IMR-90 (cell line): ENCODE measurements around the gene TSPEAR. TPM values are rescaled to one million over a fixed set of nuclear protein-coding genes. Genes with fewer than 3 reads are reported as not detected.

Experiments used
- ATAC-seq: fragments of 200-7000 bp; cut with Tn5 transposase; 2 replicates; pipeline ENCODE4 v1.9.1; 2020; ENCODE audit warnings: low read depth, mild to moderate bottlenecking, moderate library complexity
- BruUV-seq: library from RNA; stranded (reverse); fragments of 400-500 nt; replicated peaks from 2 replicates; lab custom pipeline; 2021; lab: Mats Ljungman, UMichigan
- CTCF ChIA-PET: fragments of 300-600 bp; formaldehyde crosslinking; extraction: SDS; loops from one replicate; lab custom pipeline; 2021; ENCODE audit warnings: antibody characterized with exemption; lab: Yijun Ruan, JAX
- POLR2A ChIA-PET: fragments of 300-600 bp; sonication (Branson Sonifier 250); formaldehyde crosslinking; loops from one replicate; lab custom pipeline; 2022; ENCODE audit warnings: antibody characterized with exemption; ENCODE audit not compliant: unreplicated experiment; lab: Charles Lee
- DNase-seq: peaks from one replicate; pipeline ENCODE4 v3.0.0; 2013
- H2AFZ ChIP-seq: replicated peaks from 2 replicates; pipeline ENCODE3; 2013; ENCODE audit warnings: low read length, mild to moderate bottlenecking; ENCODE audit not compliant: poor library complexity
- H2AK5ac ChIP-seq: 2 replicates; pipeline ENCODE4 v1.6.1; 2013; ENCODE audit warnings: low read depth, low read length, inconsistent platforms
- H2AK9ac ChIP-seq: replicated peaks from 2 replicates; pipeline ENCODE3; 2013; ENCODE audit warnings: mild to moderate bottlenecking, low read depth, low read length, moderate library complexity; ENCODE audit not compliant: poor library complexity
- H2BK120ac ChIP-seq: 2 replicates; pipeline ENCODE4 v1.6.1; 2013; ENCODE audit warnings: low read depth, low read length, inconsistent platforms
- H2BK15ac ChIP-seq: 3 replicates; pipeline ENCODE4 v1.6.1; 2013; ENCODE audit warnings: low read depth, low read length, inconsistent platforms
- H2BK20ac ChIP-seq: 2 replicates; pipeline ENCODE4 v1.6.1; 2013; ENCODE audit warnings: low read depth, mild to moderate bottlenecking, inconsistent platforms, low read length, moderate library complexity
- H2BK5ac ChIP-seq: 2 replicates; pipeline ENCODE4 v1.6.1; 2013; ENCODE audit warnings: mild to moderate bottlenecking, low read depth, low read length, inconsistent platforms; ENCODE audit not compliant: poor library complexity, severe bottlenecking
- H3K14ac ChIP-seq: replicated peaks from 2 replicates; pipeline ENCODE4 v1.6.1; 2013; ENCODE audit warnings: low read depth, low read length, inconsistent platforms
- H3K18ac ChIP-seq: 2 replicates; pipeline ENCODE4 v1.6.1; 2013; ENCODE audit warnings: low read depth, low read length, control low read depth
- H3K23ac ChIP-seq: 2 replicates; pipeline ENCODE4 v1.6.1; 2013; ENCODE audit warnings: low read depth, low read length, inconsistent platforms
- H3K27ac ChIP-seq: 2 replicates; pipeline ENCODE4 v1.5.1; 2013; ENCODE audit warnings: mild to moderate bottlenecking, control low read depth, low read length; ENCODE audit not compliant: insufficient read depth
- H3K27me3 ChIP-seq: 2 replicates; pipeline ENCODE4 v1.6.1; 2013; ENCODE audit warnings: low read length; ENCODE audit not compliant: control insufficient read depth, insufficient read depth
- H3K36me3 ChIP-seq: 2 replicates; pipeline ENCODE4 v1.6.1; 2013; ENCODE audit warnings: low read length, mixed read lengths; ENCODE audit not compliant: control insufficient read depth, insufficient read depth
- H3K4ac ChIP-seq: 2 replicates; pipeline ENCODE4 v1.6.1; 2013; ENCODE audit warnings: low read depth, low read length, inconsistent platforms
- H3K4me1 ChIP-seq: 2 replicates; pipeline ENCODE4 v1.6.1; 2013; ENCODE audit warnings: low read length, mixed read lengths; ENCODE audit not compliant: control insufficient read depth, insufficient read depth
- H3K4me2 ChIP-seq: 2 replicates; pipeline ENCODE4 v1.6.1; 2013; ENCODE audit warnings: low read depth, mild to moderate bottlenecking, control low read depth, low read length, moderate library complexity
- H3K4me3 ChIP-seq: 2 replicates; pipeline ENCODE4 v1.5.1; 2013; ENCODE audit warnings: low read depth, mild to moderate bottlenecking, control low read depth, low read length, moderate library complexity; ENCODE audit not compliant: insufficient read depth
- H3K56ac ChIP-seq: 2 replicates; pipeline ENCODE4 v1.6.1; 2013; ENCODE audit warnings: low read length, inconsistent platforms; ENCODE audit not compliant: insufficient read depth; ENCODE audit errors: extremely low read depth
- H3K79me1 ChIP-seq, 2 experiments: 2 replicates each; pipeline ENCODE4 v1.6.1; 2013; ENCODE audit warnings: low read length in 2 of 2, inconsistent platforms in 1 of 2, low read depth in 1 of 2
- H3K9ac ChIP-seq: 2 replicates; pipeline ENCODE4 v1.6.1; 2013; ENCODE audit warnings: low read depth, low read length, control low read depth
- H3K9me1 ChIP-seq: 2 replicates; pipeline ENCODE4 v1.6.1; 2013; ENCODE audit warnings: low read length, inconsistent platforms; ENCODE audit not compliant: insufficient read depth
- H3K9me3 ChIP-seq: 2 replicates; pipeline ENCODE4 v1.6.1; 2013; ENCODE audit warnings: low read length; ENCODE audit not compliant: control insufficient read depth, insufficient read depth
- H4K20me1 ChIP-seq: 2 replicates; pipeline ENCODE4 v1.6.1; 2013; ENCODE audit warnings: low read length, inconsistent platforms; ENCODE audit not compliant: insufficient read depth
- H4K5ac ChIP-seq: 2 replicates; pipeline ENCODE4 v1.6.1; 2013; ENCODE audit warnings: mild to moderate bottlenecking, low read depth, low read length, control low read depth
- H4K8ac ChIP-seq, 2 experiments: 2 replicates each; pipeline ENCODE4 v1.6.1; 2013; ENCODE audit warnings: low read depth in 2 of 2, low read length in 2 of 2, control low read depth in 1 of 2, inconsistent platforms in 1 of 2
- H4K91ac ChIP-seq: 2 replicates; pipeline ENCODE4 v1.6.1; 2013; ENCODE audit warnings: low read depth, low read length, inconsistent platforms; ENCODE audit not compliant: insufficient read depth
- BHLHE40 ChIP-seq: fragments of 150-350 bp; IDR thresholded peaks from 2 replicates; pipeline ENCODE4 v1.6.1; 2016; ENCODE audit warnings: mild to moderate bottlenecking, low read depth, low read length
- CEBPB ChIP-seq: IDR thresholded peaks from 2 replicates; pipeline ENCODE4 v1.6.1; 2012; ENCODE audit warnings: low read depth, low read length, improper control_type of control experiment
- CHD1 ChIP-seq: IDR thresholded peaks from 2 replicates; pipeline ENCODE4 v1.6.1; 2012; ENCODE audit warnings: low read depth, low read length, improper control_type of control experiment
- FOS ChIP-seq: fragments of 150-350 bp; IDR thresholded peaks from 2 replicates; pipeline ENCODE4 v1.6.1; 2016; ENCODE audit warnings: low read depth, low read length
- MAFK ChIP-seq: IDR thresholded peaks from 2 replicates; pipeline ENCODE4 v1.6.1; 2012; ENCODE audit warnings: low read depth, low read length, improper control_type of control experiment
- MAZ ChIP-seq: IDR thresholded peaks from 2 replicates; pipeline ENCODE4 v1.6.1; 2012; ENCODE audit warnings: low read depth, mild to moderate bottlenecking, low read length, improper control_type of control experiment, moderate library complexity, borderline replicate concordance
- MXI1 ChIP-seq: IDR thresholded peaks from 2 replicates; pipeline ENCODE4 v1.6.1; 2012; ENCODE audit warnings: low read depth, mild to moderate bottlenecking, low read length, moderate library complexity, borderline replicate concordance
- NFE2L2 ChIP-seq: fragments of 150-350 bp; IDR thresholded peaks from 2 replicates; pipeline ENCODE4 v1.6.1; 2016; ENCODE audit warnings: low read depth, mild to moderate bottlenecking, low read length
- POLR2A ChIP-seq: IDR thresholded peaks from 2 replicates; pipeline ENCODE4 v1.6.1; 2012; ENCODE audit warnings: mild to moderate bottlenecking, low read depth, low read length
- RAD21 ChIP-seq: IDR thresholded peaks from 2 replicates; pipeline ENCODE4 v1.6.1; 2012; ENCODE audit warnings: low read length, improper control_type of control experiment
- RCOR1 ChIP-seq: IDR thresholded peaks from 2 replicates; pipeline ENCODE4 v1.6.1; 2012; ENCODE audit warnings: mild to moderate bottlenecking, low read length, improper control_type of control experiment; ENCODE audit not compliant: insufficient replicate concordance
- RFX5 ChIP-seq: IDR thresholded peaks from 2 replicates; pipeline ENCODE4 v1.8.0; 2012; ENCODE audit warnings: low read depth, mild to moderate bottlenecking, low read length, moderate library complexity
- SMC3 ChIP-seq: fragments of 150-350 bp; IDR thresholded peaks from 2 replicates; pipeline ENCODE4 v1.6.1; 2016; ENCODE audit warnings: low read depth, mild to moderate bottlenecking, antibody characterized with exemption, low read length, moderate library complexity
- WGBS, 2 experiments: methylation state at CpG; one replicate each; pipeline versions ENCODE4 v1.1.5 to v1.1.7; 2013; ENCODE audit warnings: missing lambda C conversion rate in 2 of 2; ENCODE audit not compliant: insufficient read length in 1 of 2; ENCODE audit errors: extremely low coverage in 2 of 2; 5-methylcytosine and 5-hydroxymethylcytosine counted together
- dilution Hi-C: fragments of 300-500 bp; cut with HindIII; formaldehyde crosslinking; loops from one replicate; pipeline ENCODE4 v1.14.3; 2018; ENCODE audit warnings: low sequenced_read_pairs; ENCODE audit not compliant: unreplicated experiment
- in situ Hi-C: fragments of 300-500 bp; cut with MboI; formaldehyde crosslinking; loops from 3 replicates; pipeline ENCODE4 v1.14.3; 2019; ENCODE audit warnings: low sequenced_read_pairs, inconsistent platforms, mixed read lengths
- intact Hi-C: fragments of 100-400 bp; cut with micrococcal nuclease; formaldehyde crosslinking; loops from 2 replicates; pipeline ENCODE4 v1.10.0; 2022
- polyA plus RNA-seq, 3 experiments: library from polyadenylated mRNA; depleted of rRNA; stranded (reverse); fragments of >200 nt; gene quantifications; 2 replicates each; pipeline ENCODE4 v1.2.3, GENCODE V29; 2012; ENCODE audit warnings: low replicate concordance in 1 of 3
- total RNA-seq: library from RNA; depleted of rRNA; stranded (reverse); fragments of >200 nt; gene quantifications from 2 replicates; pipeline ENCODE4 v1.2.3, GENCODE V29; 2012
- TF ChIP-seq, protein P1 (sequence below): fragments of 150-350 bp; IDR thresholded peaks from 2 replicates; pipeline ENCODE4 v1.6.1; 2016; ENCODE audit warnings: low read depth, mild to moderate bottlenecking, low read length, moderate library complexity, borderline replicate concordance
- TF ChIP-seq, protein P2 (sequence below): conservative IDR thresholded peaks from 2 replicates; pipeline ENCODE4 v1.5.1; 2012; ENCODE audit warnings: mild to moderate bottlenecking, low read depth, low read length, improper control_type of control experiment

Gene TSPEAR
- total and polyA plus RNA-seq, 2 of the 4 experiments (the other 2 are of a cell fraction), result not detected

DNA sequence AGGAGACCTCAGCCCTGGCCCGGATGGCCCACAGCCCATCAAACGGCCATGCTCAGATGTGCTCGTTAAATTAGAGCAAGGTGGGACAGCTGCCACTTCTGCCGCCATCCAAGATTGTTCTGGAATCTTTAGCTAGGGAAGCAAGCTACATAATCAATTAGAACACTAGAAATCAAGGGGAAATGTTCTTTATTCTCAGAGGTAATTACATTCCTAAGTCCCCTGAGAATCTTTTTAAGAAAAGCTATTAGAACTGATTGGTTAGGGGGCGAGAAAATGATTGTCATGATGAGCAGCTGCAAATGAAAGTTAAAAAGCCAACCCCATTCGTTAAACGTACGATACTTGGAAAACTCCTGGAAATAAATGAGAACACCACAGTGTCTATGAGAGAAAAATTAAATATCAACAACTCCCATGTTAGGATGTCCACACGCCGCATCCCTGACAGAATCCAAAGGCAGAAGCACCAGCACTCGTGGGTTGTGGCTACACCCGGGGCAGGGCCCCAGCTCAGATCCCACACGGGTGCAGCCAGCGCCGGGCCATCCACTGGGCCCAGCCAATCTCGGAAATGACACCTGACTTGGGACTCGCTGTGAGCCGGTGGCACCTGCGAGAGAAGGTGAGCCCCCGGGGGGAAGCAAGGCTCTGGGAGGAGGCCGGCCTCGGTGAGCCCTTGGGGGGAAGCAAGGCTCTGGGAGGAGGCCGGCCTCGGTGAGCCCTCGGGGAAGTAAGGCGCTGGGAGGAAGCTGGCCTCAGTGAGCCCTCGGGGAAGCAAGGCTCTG is 209.0 kb downstream of the TSPEAR start:
- H3K27me3 ChIP-seq, result peaks cover 33% of the 10 kb centered on the region
- H2BK15ac ChIP-seq, result no peak overlapping the region
- POLR2A ChIA-PET, result no interaction called here
- DNase-seq (no peak), ATAC-seq (no peak)
- H3K9me3 ChIP-seq, result no peaks in the 10 kb centered on the region
- H4K8ac ChIP-seq, result no peak overlapping the region
- in situ Hi-C loops (loop anchor here (25.0 kb wide), 1 partner anchor 435 kb away; the partner anchor contains the start of gene SLX9), dilution Hi-C loops (no loop called here), intact Hi-C loops (no loop called here)
- no peak overlapping the region for H2BK5ac ChIP-seq
- no peaks in the 10 kb centered on the region for H4K20me1 ChIP-seq
- 66% methylated on average over 8 of the region's 27 CpGs; no CpG with 5 or more reads in 1 of the 2 experiments for WGBS, 2 experiments
- H3K4me3 ChIP-seq, result no peak overlapping the region
- H4K91ac ChIP-seq, result no peak overlapping the region
- no peak overlapping the region for H4K5ac ChIP-seq
- no peak overlapping the region for H3K4me2 ChIP-seq
- H3K56ac ChIP-seq, result no peak overlapping the region
- H3K79me1 ChIP-seq, result no peaks in the 10 kb centered on the region
- H2BK120ac ChIP-seq, result no peak overlapping the region
- H3K4ac ChIP-seq, result no peak overlapping the region
- H2BK20ac ChIP-seq, result no peak overlapping the region
- H3K14ac ChIP-seq, result no peak overlapping the region
- H2AFZ ChIP-seq, result no peak overlapping the region
- H3K27ac ChIP-seq, result no peak overlapping the region
- no TSS peak for BruUV-seq
- H3K18ac ChIP-seq, result no peak overlapping the region
- CTCF ChIA-PET, result interaction anchor here (0.7 to 1.0 kb wide), 2 partner anchors 12 to 291 kb away, joined by 4 read pairs; no protein-coding TSS in a partner anchor
- H2AK5ac ChIP-seq, result no peak overlapping the region
- H2AK9ac ChIP-seq, result no peak overlapping the region
- no peak overlapping the region for H3K9ac ChIP-seq
- H3K23ac ChIP-seq, result no peak overlapping the region
- no peaks in the 10 kb centered on the region for H3K9me1 ChIP-seq
- H3K36me3 ChIP-seq, result no peaks in the 10 kb centered on the region
- no peaks in the 10 kb centered on the region for H3K4me1 ChIP-seq
- TF ChIP-seq, protein P1, sequence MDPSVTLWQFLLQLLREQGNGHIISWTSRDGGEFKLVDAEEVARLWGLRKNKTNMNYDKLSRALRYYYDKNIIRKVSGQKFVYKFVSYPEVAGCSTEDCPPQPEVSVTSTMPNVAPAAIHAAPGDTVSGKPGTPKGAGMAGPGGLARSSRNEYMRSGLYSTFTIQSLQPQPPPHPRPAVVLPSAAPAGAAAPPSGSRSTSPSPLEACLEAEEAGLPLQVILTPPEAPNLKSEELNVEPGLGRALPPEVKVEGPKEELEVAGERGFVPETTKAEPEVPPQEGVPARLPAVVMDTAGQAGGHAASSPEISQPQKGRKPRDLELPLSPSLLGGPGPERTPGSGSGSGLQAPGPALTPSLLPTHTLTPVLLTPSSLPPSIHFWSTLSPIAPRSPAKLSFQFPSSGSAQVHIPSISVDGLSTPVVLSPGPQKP, result no peak
- TF ChIP-seq NFE2L2, result no peak
- TF ChIP-seq SMC3, result no peak
- TF ChIP-seq CEBPB, result no peak
- TF ChIP-seq RCOR1, result no peak
- TF ChIP-seq, protein P2, sequence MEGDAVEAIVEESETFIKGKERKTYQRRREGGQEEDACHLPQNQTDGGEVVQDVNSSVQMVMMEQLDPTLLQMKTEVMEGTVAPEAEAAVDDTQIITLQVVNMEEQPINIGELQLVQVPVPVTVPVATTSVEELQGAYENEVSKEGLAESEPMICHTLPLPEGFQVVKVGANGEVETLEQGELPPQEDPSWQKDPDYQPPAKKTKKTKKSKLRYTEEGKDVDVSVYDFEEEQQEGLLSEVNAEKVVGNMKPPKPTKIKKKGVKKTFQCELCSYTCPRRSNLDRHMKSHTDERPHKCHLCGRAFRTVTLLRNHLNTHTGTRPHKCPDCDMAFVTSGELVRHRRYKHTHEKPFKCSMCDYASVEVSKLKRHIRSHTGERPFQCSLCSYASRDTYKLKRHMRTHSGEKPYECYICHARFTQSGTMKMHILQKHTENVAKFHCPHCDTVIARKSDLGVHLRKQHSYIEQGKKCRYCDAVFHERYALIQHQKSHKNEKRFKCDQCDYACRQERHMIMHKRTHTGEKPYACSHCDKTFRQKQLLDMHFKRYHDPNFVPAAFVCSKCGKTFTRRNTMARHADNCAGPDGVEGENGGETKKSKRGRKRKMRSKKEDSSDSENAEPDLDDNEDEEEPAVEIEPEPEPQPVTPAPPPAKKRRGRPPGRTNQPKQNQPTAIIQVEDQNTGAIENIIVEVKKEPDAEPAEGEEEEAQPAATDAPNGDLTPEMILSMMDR, result no peak
- TF ChIP-seq RFX5, result no peak
- TF ChIP-seq RAD21, result no peak
- no peak for TF ChIP-seq MAZ
- TF ChIP-seq BHLHE40, result no peak
- TF ChIP-seq MAFK, result no peak
- no peak for TF ChIP-seq MXI1
- TF ChIP-seq POLR2A, result no peak
- no peak for TF ChIP-seq FOS
- no peak for TF ChIP-seq CHD1
